ENCODE measurements around the gene TMEM212. TPM values are rescaled to one million over a fixed set of nuclear protein-coding genes. Genes with fewer than 3 reads are reported as not detected.

TMEM212 gene
- total RNA-seq, 1 donor from 2014 or later = not detected

DNA sequence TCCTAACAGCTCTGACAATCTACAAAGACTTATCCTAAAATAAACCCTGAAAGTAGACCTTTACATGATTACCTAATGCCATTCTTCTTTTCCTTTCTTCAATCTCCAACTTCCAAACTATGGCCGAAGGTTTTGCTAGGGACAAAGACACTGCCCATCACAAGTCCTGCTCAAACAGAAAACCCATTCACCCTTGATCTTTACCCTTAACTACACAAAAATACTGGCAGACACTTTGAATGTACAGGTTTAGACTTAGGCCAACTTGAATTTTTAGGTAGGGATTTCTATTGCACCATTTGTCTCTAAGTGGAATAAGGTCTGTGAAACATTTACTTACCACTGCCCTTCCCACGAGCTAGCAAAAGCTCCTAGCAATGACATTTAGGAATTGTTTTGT lies 64.6 kb downstream of the TMEM212 start:
- Mint-ChIP-seq H3K27ac (no peak overlapping the region), H3K4me3 (no peak overlapping the region), H3K9me3 (peaks cover 28% of the 10 kb centered on the region), H3K36me3 (peaks cover 4% of the 10 kb centered on the region), H3K4me1 (peaks cover 5% of the 10 kb centered on the region), H3K27me3 (ENCODE audit: low read depth) (no peaks in the 10 kb centered on the region)
- TF ChIP-seq CTCF (IDR thresholded peaks at IDR 0.05; ENCODE audit: unreplicated experiment) = no peak
- DNase-seq (ENCODE audit: low spot score in 2 of 2, unreplicated experiment in 2 of 2) = no peak

- H3K4me3 Mint-ChIP-seq = no peak overlapping the region
- no peak for DNase-seq (ENCODE audit: low spot score in 2 of 2, unreplicated experiment in 2 of 2)
- peaks cover 5% of the 10 kb centered on the region for H3K4me1 Mint-ChIP-seq
- no peak for TF ChIP-seq CTCF (IDR thresholded peaks at IDR 0.05; ENCODE audit: unreplicated experiment)
- H3K27ac Mint-ChIP-seq = no peak overlapping the region
- peaks cover 4% of the 10 kb centered on the region for H3K36me3 Mint-ChIP-seq
- no peaks in the 10 kb centered on the region for H3K27me3 Mint-ChIP-seq (ENCODE audit: low read depth)
- H3K9me3 Mint-ChIP-seq = peaks cover 28% of the 10 kb centered on the region
Observed at GRCh38 chr3:171908731-171909130, 65.6 kb downstream of the TMEM212 start.

Other genes with a start within 250 kb of the TMEM212 start
- 28.2 to 29.1 TPM (median 28.5 TPM) in 3 replicates for gene PLD1, start 32.9 kb upstream of the TMEM212 start, total RNA-seq
- 123 to 131 TPM (median 123 TPM) in 3 replicates for gene FNDC3B, start 196.2 kb downstream of the TMEM212 start, total RNA-seq

Data from mesothelial cell of epicardium (in vitro differentiated cells).